Lung (tissue), 12 donors: ENCODE data around the gene KRT222. TPM values are rescaled to one million over a fixed set of nuclear protein-coding genes. Genes with fewer than 3 reads are reported as not detected.

ENCODE experiments used
- ATAC-seq: fragments of 200-7000 bp; cut with Tn5 transposase; one replicate; pipeline ENCODE4 v1.9.1; 2020; ENCODE audit warnings: moderate number of reproducible peaks; ENCODE audit not compliant: insufficient read depth, low FRiP score
- DNase-seq, 3 donors: peaks; one replicate each; pipeline ENCODE4 v3.0.0-alpha.2; 2013 to 2017
- H3K27ac ChIP-seq, 2 donors: one replicate each; pipeline ENCODE4 v1.5.1; 2013; ENCODE audit warnings: mild to moderate bottlenecking in 2 of 2, moderate library complexity in 2 of 2, control low read depth in 1 of 2, inconsistent platforms in 1 of 2, low read depth in 1 of 2, low read length in 1 of 2
- H3K27me3 ChIP-seq, 3 donors: one replicate each; pipeline ENCODE4 v1.5.1; 2013; ENCODE audit warnings: low read length in 2 of 3; ENCODE audit not compliant: control insufficient read depth in 3 of 3, insufficient read depth in 3 of 3
- H3K36me3 ChIP-seq, 4 donors: one replicate each; pipeline ENCODE4 v1.5.1; 2013; ENCODE audit warnings: low read length in 4 of 4, mild to moderate bottlenecking in 1 of 4, moderate library complexity in 1 of 4; ENCODE audit not compliant: control insufficient read depth in 4 of 4, insufficient read depth in 4 of 4
- H3K4me1 ChIP-seq, 5 donors: one replicate each; pipeline ENCODE4 v1.5.1; 2013; ENCODE audit warnings: low read length in 5 of 5, mild to moderate bottlenecking in 2 of 5, moderate library complexity in 1 of 5; ENCODE audit not compliant: control insufficient read depth in 5 of 5, insufficient read depth in 5 of 5
- H3K4me3 ChIP-seq: one replicate; pipeline ENCODE4 v1.5.1; 2013; ENCODE audit warnings: mild to moderate bottlenecking, control low read depth, moderate library complexity
- H3K9ac ChIP-seq, 2 donors: one replicate each; pipeline ENCODE4 v1.5.1; 2013; ENCODE audit warnings: low read length in 2 of 2, control low read depth in 1 of 2; ENCODE audit not compliant: insufficient read depth in 1 of 2
- H3K9me3 ChIP-seq, 4 donors: one replicate each; pipeline ENCODE4 v1.5.1; 2013; ENCODE audit warnings: low read length in 3 of 4, mild to moderate bottlenecking in 1 of 4, moderate library complexity in 1 of 4; ENCODE audit not compliant: control insufficient read depth in 4 of 4, insufficient read depth in 3 of 4
- CTCF ChIP-seq: IDR thresholded peaks from 2 replicates; pipeline ENCODE4 v1.5.1; 2012; ENCODE audit warnings: mild to moderate bottlenecking; ENCODE audit errors: control extremely low read depth, extremely low read depth
- WGBS, 2 donors: extraction: QIAGEN DNeasy Blood & Tissue Kit; methylation state at CpG; one replicate each; pipeline ENCODE4 v1.1.7; 2013; 5-methylcytosine and 5-hydroxymethylcytosine counted together
- polyA plus RNA-seq, 2 donors: library from polyadenylated mRNA; stranded (reverse); fragments of 200-250 nt; gene quantifications; one replicate each; pipeline ENCODE4 v1.2.1, GENCODE V29; 2013
- total RNA-seq, 2 donors: library from RNA; depleted of rRNA in 1 of 2; stranded (reverse); fragments of >200 nt in 1 of 2; gene quantifications; one replicate each; pipeline ENCODE4 v1.2.1, GENCODE V29; 2014 to 2021
- donor health status: control.
- donor health status: control.
- donor health status: Bipolar disorder and iron deficiency.
- donor health status: healthy.
- donor health status: DM: yes; HTN: yes; CAD: no.

KRT222 gene
- total and polyA plus RNA-seq, 4 donors = 0.10 to 0.26 (median 0.18) TPM; not detected in 1

DNA sequence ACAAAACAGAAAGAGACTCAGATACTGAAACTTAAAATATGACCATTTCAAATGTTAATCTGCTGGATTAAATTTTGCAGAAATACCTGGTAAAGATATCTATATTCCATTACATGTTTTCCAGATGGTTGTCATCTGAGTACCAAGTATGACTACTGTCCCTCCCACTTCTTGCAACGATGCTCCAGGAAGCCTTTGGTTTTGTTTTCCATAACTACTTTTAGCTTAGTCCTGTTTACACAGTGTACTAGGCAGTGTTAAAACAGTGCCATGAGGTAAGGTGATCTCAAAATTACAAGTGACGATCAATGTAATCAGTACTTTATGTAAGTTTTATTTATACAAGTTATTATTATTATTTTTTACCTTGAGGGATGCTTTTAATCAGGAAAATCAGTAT, 35.1 kb downstream of the KRT222 start:
- no peaks in the 10 kb centered on the region for H3K9me3 ChIP-seq
- DNase-seq = no peak
- no peak for ATAC-seq
- H3K9ac ChIP-seq = no peak overlapping the region
- no peak for TF ChIP-seq CTCF
- H3K4me3 ChIP-seq = no peak overlapping the region
- no peaks in the 10 kb centered on the region for H3K27me3 ChIP-seq
- no peak overlapping the region for H3K27ac ChIP-seq
- 49 to 65% methylated on average over 2 of the region's 2 CpGs for WGBS, 2 donors
- peaks cover 18 to 52% (median 33%) of the 10 kb centered on the region in 4 donors for H3K36me3 ChIP-seq
- no peaks in the 10 kb centered on the region for H3K4me1 ChIP-seq

GRCh38 chr17:40625311-40625710, 39.7 kb downstream of the KRT222 start:
- H3K9ac ChIP-seq = no peak overlapping the region
- H3K27me3 ChIP-seq = no peaks in the 10 kb centered on the region
- H3K9me3 ChIP-seq = no peaks in the 10 kb centered on the region
- TF ChIP-seq CTCF = no peak
- DNase-seq (no peak), ATAC-seq (no peak)
- 59 to 72% methylated on average over 5 of the region's 5 CpGs for WGBS, 2 donors
- no peak overlapping the region for H3K27ac ChIP-seq
- H3K4me1 ChIP-seq = peaks cover 0 to 12% (median 0%) of the 10 kb centered on the region in 5 donors
- H3K4me3 ChIP-seq = no peak overlapping the region
- peaks cover 0 to 18% (median 10%) of the 10 kb centered on the region in 4 donors for H3K36me3 ChIP-seq

- H3K36me3 ChIP-seq = peaks cover 0 to 10% (median 5%) of the 10 kb centered on the region in 4 donors
- TF ChIP-seq CTCF = no peak
- peaks cover 0 to 12% (median 0%) of the 10 kb centered on the region in 5 donors for H3K4me1 ChIP-seq
- no peak overlapping the region for H3K4me3 ChIP-seq
- H3K9me3 ChIP-seq = no peaks in the 10 kb centered on the region
- 84 to 90% methylated on average over 12 of the region's 12 CpGs for WGBS, 2 donors
- DNase-seq (no peak), ATAC-seq (no peak)
- peaks cover 0 to 2% (median 0%) of the 10 kb centered on the region in 3 donors for H3K27me3 ChIP-seq
- no peak overlapping the region for H3K27ac ChIP-seq
- no peak overlapping the region for H3K9ac ChIP-seq
Observed at GRCh38 chr17:40623419-40624210, 41.4 kb downstream of the KRT222 start.
